H1 (cell line): Measurements from ENCODE around the gene EWSR1. TPM values are rescaled to one million over a fixed set of nuclear protein-coding genes. Genes with fewer than 3 reads are reported as not detected.

Experiments used
- CTCF ChIA-PET: fragments of 300-600 bp; sonication (Branson Sonifier 250); formaldehyde crosslinking; loops from one replicate; lab custom pipeline; 2021; ENCODE audit not compliant: partially characterized antibody; lab: Charles Lee
- POLR2A ChIA-PET: fragments of 300-600 bp; sonication (Branson Sonifier 250); formaldehyde crosslinking; loops from one replicate; lab custom pipeline; 2021; ENCODE audit warnings: inconsistent platforms; ENCODE audit not compliant: partially characterized antibody; lab: Charles Lee
- DNase-seq, 2 experiments: peaks; one replicate each; pipeline versions ENCODE4 v3.0.0 to v3.0.0-alpha.2; 2010 to 2022; ENCODE audit warnings: low spot score in 2 of 2, low read depth in 1 of 2, mixed read lengths in 1 of 2
- FAIRE-seq: peaks from 2 replicates; lab custom pipeline; 2011; peaks lifted over from hg19 to GRCh38; lab: Jason Lieb, UNC
- H2AFZ ChIP-seq: 2 replicates; pipeline ENCODE4 v1.8.1; 2012; ENCODE audit warnings: low read length, inconsistent platforms
- H2AK5ac ChIP-seq: 2 replicates; pipeline ENCODE4 v1.6.1; 2013; ENCODE audit warnings: low read depth, low read length
- H2BK120ac ChIP-seq: replicated peaks from 2 replicates; pipeline ENCODE3; 2013; ENCODE audit warnings: low read depth, low read length, inconsistent platforms
- H2BK12ac ChIP-seq: 2 replicates; pipeline ENCODE4 v1.6.1; 2013; ENCODE audit warnings: low read depth, low read length
- H2BK15ac ChIP-seq: 2 replicates; pipeline ENCODE4 v1.6.1; 2013; ENCODE audit warnings: low read length
- H2BK20ac ChIP-seq: 2 replicates; pipeline ENCODE4 v1.6.1; 2013; ENCODE audit warnings: low read length
- H2BK5ac ChIP-seq: 2 replicates; pipeline ENCODE4 v1.6.1; 2013; ENCODE audit warnings: low read depth, low read length
- H3K14ac ChIP-seq: 2 replicates; pipeline ENCODE4 v1.6.1; 2013; ENCODE audit warnings: inconsistent platforms; ENCODE audit not compliant: insufficient read length
- H3K18ac ChIP-seq: 2 replicates; pipeline ENCODE4 v1.6.1; 2013; ENCODE audit warnings: low read length; ENCODE audit errors: extremely low read depth
- H3K23ac ChIP-seq: 2 replicates; pipeline ENCODE4 v1.6.1; 2013; ENCODE audit warnings: inconsistent platforms; ENCODE audit not compliant: insufficient read length
- H3K23me2 ChIP-seq: 2 replicates; pipeline ENCODE4 v1.6.1; 2013; ENCODE audit warnings: low read depth, low read length
- H3K27ac ChIP-seq: 2 replicates; pipeline ENCODE4 v1.6.1; 2011; ENCODE audit warnings: low read depth, low read length, inconsistent platforms
- H3K27me3 ChIP-seq, 4 experiments: replicated peaks in 1 of 4; 1 replicate in 1 of 4; 2 replicates in 3 of 4; pipeline versions ENCODE4 v1.6.1 to v1.8.1; 2011 to 2013; ENCODE audit warnings: low read length in 3 of 4, mild to moderate bottlenecking in 3 of 4, inconsistent platforms in 2 of 4, mixed read lengths in 2 of 4, moderate library complexity in 1 of 4; ENCODE audit not compliant: control insufficient read depth in 3 of 4, insufficient read depth in 3 of 4; ENCODE audit errors: extremely low read depth in 1 of 4
- H3K36me3 ChIP-seq, 4 experiments: 2 replicates each; pipeline versions ENCODE4 v1.6.1 to v1.8.1; 2011 to 2013; ENCODE audit warnings: mild to moderate bottlenecking in 4 of 4, low read length in 3 of 4, moderate library complexity in 2 of 4, control low read depth in 1 of 4, inconsistent platforms in 1 of 4; ENCODE audit not compliant: insufficient read depth in 4 of 4, control insufficient read depth in 2 of 4
- H3K4ac ChIP-seq: replicated peaks from 2 replicates; pipeline ENCODE3; 2013; ENCODE audit warnings: low read length, low read depth, mixed read lengths, inconsistent platforms; ENCODE audit not compliant: insufficient read length
- H3K4me1 ChIP-seq, 4 experiments: replicated peaks in 1 of 4; 1 replicate in 1 of 4; 2 replicates in 3 of 4; pipeline versions ENCODE4 v1.6.1 to v1.8.1; 2011 to 2013; ENCODE audit warnings: low read length in 3 of 4, inconsistent platforms in 2 of 4, mixed read lengths in 1 of 4; ENCODE audit not compliant: insufficient read depth in 4 of 4, control insufficient read depth in 3 of 4
- H3K4me2 ChIP-seq, 2 experiments: 2 replicates each; pipeline versions ENCODE4 v1.6.1 to v1.8.1; 2011 to 2013; ENCODE audit warnings: low read depth in 2 of 2, low read length in 2 of 2, control low read depth in 1 of 2, inconsistent platforms in 1 of 2, mild to moderate bottlenecking in 1 of 2; ENCODE audit not compliant: insufficient read depth in 1 of 2
- H3K4me3 ChIP-seq, 4 experiments: fragments of 200-600, 300-600 bp in 1 of 4; sonication (generic), shearing (Covaris generic), sonication (Bioruptor Twin) in 1 of 4; 2 replicates each; pipeline versions ENCODE4 v1.5.1 to v1.8.1; 2011 to 2016; ENCODE audit warnings: low read length in 4 of 4, low read depth in 3 of 4, control low read depth in 2 of 4, inconsistent platforms in 2 of 4, mild to moderate bottlenecking in 2 of 4, mixed read lengths in 1 of 4, moderate library complexity in 1 of 4; ENCODE audit not compliant: insufficient read depth in 2 of 4; ENCODE audit errors: extremely low read depth in 1 of 4
- H3K56ac ChIP-seq: replicated peaks from 2 replicates; pipeline ENCODE3; 2013; ENCODE audit warnings: low read depth, mild to moderate bottlenecking, mixed read lengths, low read length, inconsistent platforms; ENCODE audit not compliant: insufficient read length
- H3K79me1 ChIP-seq: 2 replicates; pipeline ENCODE4 v1.6.1; 2013; ENCODE audit warnings: low read depth, low read length, control low read depth
- H3K79me2 ChIP-seq, 2 experiments: 2 replicates each; pipeline versions ENCODE4 v1.6.1 to v1.8.1; 2012 to 2013; ENCODE audit warnings: low read length in 2 of 2, mild to moderate bottlenecking in 2 of 2, inconsistent platforms in 1 of 2; ENCODE audit not compliant: insufficient read depth in 2 of 2, control insufficient read depth in 1 of 2
- H3K9ac ChIP-seq, 4 experiments: replicated peaks in 1 of 4; 1 replicate in 1 of 4; 2 replicates in 3 of 4; pipeline versions ENCODE4 v1.6.1 to v1.8.1; 2011 to 2013; ENCODE audit warnings: low read depth in 3 of 4, low read length in 3 of 4, control low read depth in 2 of 4, mild to moderate bottlenecking in 2 of 4, moderate library complexity in 2 of 4, inconsistent platforms in 1 of 4; ENCODE audit errors: extremely low read depth in 1 of 4
- H3K9me3 ChIP-seq, 2 experiments: 2 replicates each; pipeline versions ENCODE4 v1.6.1 to v1.8.1; 2012 to 2013; ENCODE audit warnings: mild to moderate bottlenecking in 2 of 2, moderate library complexity in 2 of 2, control low read depth in 1 of 2, inconsistent platforms in 1 of 2, low read depth in 1 of 2, low read length in 1 of 2, mixed read lengths in 1 of 2; ENCODE audit not compliant: insufficient read depth in 2 of 2
- H4K20me1 ChIP-seq, 2 experiments: replicated peaks in 1 of 2; 2 replicates each; pipeline versions ENCODE3 to v1.8.1; 2011 to 2013; ENCODE audit warnings: inconsistent platforms in 2 of 2, low read length in 2 of 2, mild to moderate bottlenecking in 1 of 2; ENCODE audit not compliant: insufficient read depth in 2 of 2, control insufficient read depth in 1 of 2
- H4K5ac ChIP-seq: 2 replicates; pipeline ENCODE4 v1.6.1; 2013; ENCODE audit warnings: low read length, low read depth, mixed read lengths, inconsistent platforms; ENCODE audit not compliant: insufficient read length
- H4K8ac ChIP-seq: 2 replicates; pipeline ENCODE4 v1.8.0; 2013; ENCODE audit warnings: mild to moderate bottlenecking, moderate library complexity, low read length, inconsistent platforms; ENCODE audit not compliant: insufficient read depth; ENCODE audit errors: extremely low read depth
- H4K91ac ChIP-seq: replicated peaks from 2 replicates; pipeline ENCODE3; 2013; ENCODE audit warnings: low read length, mixed read lengths, inconsistent platforms; ENCODE audit not compliant: insufficient read length
- ATF2 ChIP-seq: IDR thresholded peaks from 2 replicates; pipeline ENCODE4 v1.6.1; 2012; ENCODE audit warnings: low read length, inconsistent platforms
- CHD1 ChIP-seq: IDR thresholded peaks from 2 replicates; pipeline ENCODE4 v1.6.1; 2012; ENCODE audit warnings: low read depth, low read length, improper control_type of control experiment
- JUND ChIP-seq: IDR thresholded peaks from 2 replicates; pipeline ENCODE4 v1.6.1; 2011; ENCODE audit warnings: mild to moderate bottlenecking, improper control_type of control experiment, low read length
- SIRT6 ChIP-seq: IDR thresholded peaks from one replicate; pipeline ENCODE4 v1.7.1; 2012; ENCODE audit warnings: low read length, inconsistent platforms
- YY1 ChIP-seq: IDR thresholded peaks from 2 replicates; pipeline ENCODE4 v1.6.1; 2011; ENCODE audit warnings: low read depth, mild to moderate bottlenecking, low read length
- WGBS, 2 experiments: shearing (Covaris generic) in 1 of 2; methylation state at CpG; one replicate each; pipeline versions ENCODE4 v1.1.6 to v1.1.7; 2013 to 2015; ENCODE audit warnings: low lambda C conversion rate in 2 of 2, mixed read lengths in 2 of 2, inconsistent platforms in 1 of 2, low coverage in 1 of 2, missing lambda C conversion rate in 1 of 2; ENCODE audit not compliant: insufficient replicate concordance in 2 of 2, insufficient coverage in 1 of 2, insufficient read length in 1 of 2; ENCODE audit errors: extremely low coverage in 1 of 2, missing lambda C conversion rate in 1 of 2; 5-methylcytosine and 5-hydroxymethylcytosine counted together
- polyA plus RNA-seq, 7 experiments: library from polyadenylated mRNA; depleted of rRNA in 3 of 7; stranded (reverse) in 5 of 7; unstranded in 2 of 7; fragments of >200 nt in 5 of 7; fragments of 200-250 nt in 2 of 7; gene quantifications; 1 replicate in 5 of 7; 2 replicates in 1 of 7; 4 replicates in 1 of 7; pipeline versions ENCODE4 v1.2.1 to v1.2.3, GENCODE V29; 2011 to 2013; ENCODE audit warnings: missing spikeins in 2 of 7, mixed read lengths in 2 of 7
- total RNA-seq: library from RNA; stranded (reverse); fragmentation: NEBNext Ultra II Directional; extraction: Animal tissue kit (Norgen Biotek cat#: 25700); gene quantifications from 2 replicates; pipeline ENCODE4 v1.2.1, GENCODE V29; 2021

Gene EWSR1
- total and polyA plus RNA-seq, 2 of the 8 experiments (the other 6 are each of a cell fraction or from before 2014, with no cell fraction given) = 387 to 930 TPM

- H2BK12ac ChIP-seq = no peak overlapping the region
- TF ChIP-seq ATF2 (no peak), SIRT6 (no peak), YY1 (no peak), CHD1 (no peak), JUND (no peak)
These were observed 31.2 kb downstream of the EWSR1 start for GRCh38 chr22:29299136-29299900.

More at GRCh38 chr22:29299136-29299900, 31.2 kb downstream of the EWSR1 start:
- Histone ChIP-seq H2BK120ac (no peak overlapping the region), H3K4me3 (no peak overlapping the region), H3K27ac (no peak overlapping the region), H3K23ac (no peak overlapping the region), H2BK20ac (no peak overlapping the region), H3K56ac (no peak overlapping the region), H3K27me3 (no peaks in the 10 kb centered on the region), H3K36me3 (peaks cover 48 to 66% (median 54%) of the 10 kb centered on the region in 4 experiments), H4K8ac (peak overlapping the region; percentile 89; the same call in 1 of the 2 replicates), H2BK15ac (no peak overlapping the region), H2BK5ac (0 out of 2 replicates have a peak overlapping the region, but pooled peaks have one; percentile 52), H2AK5ac (no peak overlapping the region), H3K18ac (no peak overlapping the region), H3K79me2 (no peaks in the 10 kb centered on the region), H3K4me1 (no peaks in the 10 kb centered on the region), H3K9ac (no peak overlapping the region), H4K91ac (no peak overlapping the region), H3K79me1 (no peaks in the 10 kb centered on the region; the same call in 1 of the 2 replicates), H3K14ac (no peak overlapping the region), H3K4ac (no peak overlapping the region), H3K23me2 (no peaks in the 10 kb centered on the region), H4K5ac (no peak overlapping the region), H4K20me1 (peaks cover 10 to 17% of the 10 kb centered on the region in 2 experiments), H3K9me3 (no peaks in the 10 kb centered on the region), H2AFZ (no peak overlapping the region), H3K4me2 (no peak overlapping the region)
- WGBS, 2 experiments = 94% methylated on average over 19 of the region's 19 CpGs; no CpG with 5 or more reads in 1 of the 2 experiments
- no peak for FAIRE-seq
- ChIA-PET CTCF (interaction anchor here (0.8 to 1.0 kb wide), 2 partner anchors 13 to 59 kb away, joined by 3 read pairs; no protein-coding TSS in a partner anchor), POLR2A (interaction anchor here (0.7 to 9.1 kb wide), 10 partner anchors 6 to 28 kb away, joined by 3 to 147 read pairs (median 10); partner anchors contain the start of genes EWSR1 and RHBDD3)
- DNase-seq = no peak
